GM19468 (cell line): Measurements from ENCODE around the gene RGS5.

Source experiments
- ATAC-seq: cut with Tn5 transposase; IDR thresholded peaks from one replicate; pipeline ENCODE4 v1.9.1; 2021; ENCODE audit warnings: mild to moderate bottlenecking, moderate library complexity, moderate number of reproducible peaks; ENCODE audit not compliant: unreplicated experiment; ENCODE audit errors: extremely low read depth

Gene RGS5

GRCh38 chr1:163148911-163149310, 53.8 kb downstream of the RGS5 start:
- ATAC-seq: no peak

GRCh38 chr1:163147019-163147418, 55.7 kb downstream of the RGS5 start:
- no peak for ATAC-seq

- no peak for ATAC-seq
Observed at GRCh38 chr1:163145435-163145834, 57.3 kb downstream of the RGS5 start.

GRCh38 chr1:163144418-163144817, 58.3 kb downstream of the RGS5 start:
- ATAC-seq: no peak

GRCh38 chr1:163142152-163142551, 60.6 kb downstream of the RGS5 start:
- no peak for ATAC-seq

GRCh38 chr1:163141556-163141955, 61.2 kb downstream of the RGS5 start:
- ATAC-seq: no peak

- ATAC-seq: no peak
Observed at GRCh38 chr1:163137556-163138265, 65.0 kb downstream of the RGS5 start.

- ATAC-seq: no peak
Observed at GRCh38 chr1:163131981-163132380, 70.7 kb downstream of the RGS5 start.

GRCh38 chr1:163130225-163130856, 72.4 kb downstream of the RGS5 start:
- ATAC-seq: no peak

- ATAC-seq: no peak
Observed at GRCh38 chr1:163128282-163128681, 74.4 kb downstream of the RGS5 start.

GRCh38 chr1:163124812-163125211, 77.9 kb downstream of the RGS5 start:
- no peak for ATAC-seq

- ATAC-seq: no peak
Observed at GRCh38 chr1:163120372-163120771, 82.3 kb downstream of the RGS5 start.

- ATAC-seq: no peak
Observed at GRCh38 chr1:163119707-163120106, 83.0 kb downstream of the RGS5 start.

- no peak for ATAC-seq
Observed at GRCh38 chr1:163115887-163116286, 86.8 kb downstream of the RGS5 start.

- no peak for ATAC-seq
Observed at GRCh38 chr1:163107655-163108054, 95.1 kb downstream of the RGS5 start.

GRCh38 chr1:163106364-163106987, 96.2 kb downstream of the RGS5 start:
- no peak for ATAC-seq

- no peak for ATAC-seq
Observed at GRCh38 chr1:163104385-163105099, 98.2 kb downstream of the RGS5 start.

GRCh38 chr1:163102590-163102989, 100.1 kb downstream of the RGS5 start:
- no peak for ATAC-seq

- ATAC-seq: no peak
Observed at GRCh38 chr1:163095213-163095612, 107.5 kb downstream of the RGS5 start.

- ATAC-seq: no peak
Observed at GRCh38 chr1:163094589-163094988, 108.1 kb downstream of the RGS5 start.

GRCh38 chr1:163094182-163094581, 108.5 kb downstream of the RGS5 start:
- ATAC-seq: no peak
